Measurements from ENCODE around the gene PHKG2. TPM values are rescaled to one million over a fixed set of nuclear protein-coding genes. Genes with fewer than 3 reads are reported as not detected.

Gene PHKG2
- total RNA-seq, 1 donor from 2014 or later: 53.5 TPM

- no peaks in the 10 kb centered on the region for H3K9me3 Mint-ChIP-seq (ENCODE audit: low read depth)
- H3K36me3 Mint-ChIP-seq (ENCODE audit: insufficient read depth): peaks cover 6% of the 10 kb centered on the region
- DNase-seq (ENCODE audit: low spot score, unreplicated experiment): no peak
- no peak for TF ChIP-seq CTCF (IDR thresholded peaks at IDR 0.05; ENCODE audit: unreplicated experiment)
- H3K27ac Mint-ChIP-seq: no peak overlapping the region
- no peak overlapping the region for H3K4me3 Mint-ChIP-seq (ENCODE audit: low read depth)
- peaks cover 20% of the 10 kb centered on the region for H3K4me1 Mint-ChIP-seq (ENCODE audit: low read depth)
- no peaks in the 10 kb centered on the region for H3K27me3 Mint-ChIP-seq
Observed at GRCh38 chr16:30758988-30759491, 10.8 kb downstream of the PHKG2 start.

- no peak for TF ChIP-seq CTCF (IDR thresholded peaks at IDR 0.05; ENCODE audit: unreplicated experiment)
- no peak for DNase-seq (ENCODE audit: low spot score, unreplicated experiment)
- Mint-ChIP-seq H3K27ac (no peak overlapping the region), H3K4me1 (ENCODE audit: low read depth) (peaks cover 20% of the 10 kb centered on the region), H3K27me3 (no peaks in the 10 kb centered on the region), H3K36me3 (ENCODE audit: insufficient read depth) (peaks cover 4% of the 10 kb centered on the region), H3K9me3 (ENCODE audit: low read depth) (no peaks in the 10 kb centered on the region), H3K4me3 (ENCODE audit: low read depth) (peak overlapping the region; percentile 90)
Observed at GRCh38 chr16:30760001-30760559, 11.9 kb downstream of the PHKG2 start.

- DNase-seq (ENCODE audit: low spot score, unreplicated experiment): no peak
- H3K4me3 Mint-ChIP-seq (ENCODE audit: low read depth): peak overlapping the region; percentile 90
- H3K27ac Mint-ChIP-seq: peak overlapping the region; percentile 96
- peaks cover 7% of the 10 kb centered on the region for H3K36me3 Mint-ChIP-seq (ENCODE audit: insufficient read depth)
- H3K27me3 Mint-ChIP-seq: no peaks in the 10 kb centered on the region
- peaks cover 20% of the 10 kb centered on the region for H3K4me1 Mint-ChIP-seq (ENCODE audit: low read depth)
- no peak for TF ChIP-seq CTCF (IDR thresholded peaks at IDR 0.05; ENCODE audit: unreplicated experiment)
- H3K9me3 Mint-ChIP-seq (ENCODE audit: low read depth): no peaks in the 10 kb centered on the region
Observed at GRCh38 chr16:30760577-30761426, 12.6 kb downstream of the PHKG2 start.

GRCh38 chr16:30761427-30761927 is 13.3 kb downstream of the PHKG2 start:
- peak; percentile 23 for DNase-seq (ENCODE audit: low spot score, unreplicated experiment)
- H3K9me3 Mint-ChIP-seq (ENCODE audit: low read depth): no peaks in the 10 kb centered on the region
- H3K27ac Mint-ChIP-seq: peak overlapping the region; percentile 96
- no peak for TF ChIP-seq CTCF (IDR thresholded peaks at IDR 0.05; ENCODE audit: unreplicated experiment)
- peaks cover 20% of the 10 kb centered on the region for H3K4me1 Mint-ChIP-seq (ENCODE audit: low read depth)
- no peaks in the 10 kb centered on the region for H3K27me3 Mint-ChIP-seq
- peak overlapping the region; percentile 90 for H3K4me3 Mint-ChIP-seq (ENCODE audit: low read depth)
- peaks cover 9% of the 10 kb centered on the region for H3K36me3 Mint-ChIP-seq (ENCODE audit: insufficient read depth)

Data from progenitor cell of endocrine pancreas (in vitro differentiated cells).